BE2C (cell line): ENCODE results near the gene ZW10.

ENCODE experiments used
- DNase-seq: peaks from one replicate; pipeline ENCODE4 v3.0.0-alpha.2; 2020
- H3K27me3 ChIP-seq: fragments of 250-450 bp; sonication (Bioruptor Pico); 2 replicates; pipeline ENCODE4 v1.5.1; 2020; ENCODE audit warnings: mild to moderate bottlenecking
- H3K36me3 ChIP-seq: fragments of 250-450 bp; sonication (Bioruptor Pico); 2 replicates; pipeline ENCODE4 v1.5.1; 2020; ENCODE audit warnings: mild to moderate bottlenecking
- H3K4me1 ChIP-seq: fragments of 250-450 bp; sonication (Bioruptor Pico); 2 replicates; pipeline ENCODE4 v1.5.1; 2020
- H3K4me3 ChIP-seq: 2 replicates; pipeline ENCODE4 v1.5.1; 2011; ENCODE audit warnings: low read depth, low read length
- H3K9me3 ChIP-seq: fragments of 250-450 bp; sonication (Bioruptor Pico); 2 replicates; pipeline ENCODE4 v1.5.1; 2020
- TF ChIP-seq, protein P1 (sequence below): IDR thresholded peaks from 2 replicates; pipeline ENCODE4 v1.5.1; 2012; ENCODE audit warnings: mild to moderate bottlenecking, low read depth, low read length

Gene ZW10

DNA sequence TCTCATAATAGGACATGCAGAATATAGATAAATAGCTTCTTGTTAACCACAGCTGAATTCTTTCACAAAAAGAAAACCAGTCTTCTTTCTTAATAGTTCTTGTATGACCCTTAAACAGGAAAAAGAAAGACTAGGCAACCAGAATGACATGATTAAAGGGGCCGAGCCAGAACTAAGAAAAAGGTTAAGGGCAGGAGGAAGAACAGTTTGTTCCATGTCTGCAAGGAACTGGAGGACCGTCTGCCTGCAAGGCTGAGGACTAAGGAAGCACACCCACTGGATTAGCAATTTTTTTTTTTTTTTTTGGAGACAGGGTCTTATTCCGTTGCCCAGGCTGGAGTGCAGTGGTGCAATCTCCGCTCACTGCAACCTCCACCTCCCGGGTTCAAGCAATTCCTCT is 41.4 kb downstream of the ZW10 start:
- DNase-seq = no peak
- no peaks in the 10 kb centered on the region for H3K27me3 ChIP-seq

DNA sequence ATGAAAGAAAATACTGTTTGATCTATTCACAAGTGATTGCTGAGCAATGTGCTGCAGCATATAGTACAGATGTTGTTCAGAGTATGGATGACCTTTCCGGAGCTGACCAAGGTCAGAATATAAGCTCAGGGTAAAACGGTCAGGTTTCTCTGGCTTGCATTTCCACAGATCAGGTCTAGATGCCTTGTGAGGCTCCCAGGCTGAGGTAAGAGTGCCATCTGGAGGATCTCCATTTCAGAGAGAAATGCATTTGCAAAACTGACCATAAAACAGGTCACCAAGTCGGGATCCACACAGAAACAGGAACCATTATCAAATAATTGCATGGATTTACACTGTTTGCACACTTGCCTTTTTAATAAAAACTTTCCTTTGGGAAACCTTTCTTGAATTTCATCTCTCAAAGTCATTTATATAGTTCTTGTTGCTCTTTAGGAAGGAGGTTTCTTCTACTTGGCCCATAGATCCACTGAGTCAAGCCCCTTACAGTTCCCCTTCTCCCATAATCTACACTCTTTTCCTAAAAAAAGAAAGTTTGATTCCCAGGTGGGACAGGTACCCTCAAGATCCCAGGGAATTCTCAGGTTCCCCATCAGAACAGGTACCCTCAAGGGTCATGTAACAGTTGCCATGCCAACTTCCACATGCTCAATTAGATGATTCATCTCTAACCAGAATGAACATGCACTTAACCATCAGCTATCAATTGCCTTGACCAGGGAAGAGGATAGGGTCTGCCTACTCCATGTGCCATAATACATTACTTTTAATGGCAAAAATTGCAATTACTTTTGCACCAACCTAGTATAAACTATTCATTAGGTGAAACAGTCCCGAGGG is 42.4 kb downstream of the ZW10 start:
- H3K27me3 ChIP-seq = no peaks in the 10 kb centered on the region
- H3K4me1 ChIP-seq = peaks cover 15% of the 10 kb centered on the region
- H3K4me3 ChIP-seq = no peak overlapping the region
- peak; percentile 70 for DNase-seq
- no peaks in the 10 kb centered on the region for H3K9me3 ChIP-seq
- TF ChIP-seq, protein P1, sequence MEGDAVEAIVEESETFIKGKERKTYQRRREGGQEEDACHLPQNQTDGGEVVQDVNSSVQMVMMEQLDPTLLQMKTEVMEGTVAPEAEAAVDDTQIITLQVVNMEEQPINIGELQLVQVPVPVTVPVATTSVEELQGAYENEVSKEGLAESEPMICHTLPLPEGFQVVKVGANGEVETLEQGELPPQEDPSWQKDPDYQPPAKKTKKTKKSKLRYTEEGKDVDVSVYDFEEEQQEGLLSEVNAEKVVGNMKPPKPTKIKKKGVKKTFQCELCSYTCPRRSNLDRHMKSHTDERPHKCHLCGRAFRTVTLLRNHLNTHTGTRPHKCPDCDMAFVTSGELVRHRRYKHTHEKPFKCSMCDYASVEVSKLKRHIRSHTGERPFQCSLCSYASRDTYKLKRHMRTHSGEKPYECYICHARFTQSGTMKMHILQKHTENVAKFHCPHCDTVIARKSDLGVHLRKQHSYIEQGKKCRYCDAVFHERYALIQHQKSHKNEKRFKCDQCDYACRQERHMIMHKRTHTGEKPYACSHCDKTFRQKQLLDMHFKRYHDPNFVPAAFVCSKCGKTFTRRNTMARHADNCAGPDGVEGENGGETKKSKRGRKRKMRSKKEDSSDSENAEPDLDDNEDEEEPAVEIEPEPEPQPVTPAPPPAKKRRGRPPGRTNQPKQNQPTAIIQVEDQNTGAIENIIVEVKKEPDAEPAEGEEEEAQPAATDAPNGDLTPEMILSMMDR = peak; percentile 89
- H3K36me3 ChIP-seq = peaks cover 17% of the 10 kb centered on the region

More for the DNA sequence above, 41.4 kb downstream of the ZW10 start:
- peaks cover 15% of the 10 kb centered on the region for H3K4me1 ChIP-seq
- TF ChIP-seq, protein P1 = no peak
- H3K36me3 ChIP-seq = peaks cover 26% of the 10 kb centered on the region
- H3K4me3 ChIP-seq = no peak overlapping the region
- no peaks in the 10 kb centered on the region for H3K9me3 ChIP-seq

DNA sequence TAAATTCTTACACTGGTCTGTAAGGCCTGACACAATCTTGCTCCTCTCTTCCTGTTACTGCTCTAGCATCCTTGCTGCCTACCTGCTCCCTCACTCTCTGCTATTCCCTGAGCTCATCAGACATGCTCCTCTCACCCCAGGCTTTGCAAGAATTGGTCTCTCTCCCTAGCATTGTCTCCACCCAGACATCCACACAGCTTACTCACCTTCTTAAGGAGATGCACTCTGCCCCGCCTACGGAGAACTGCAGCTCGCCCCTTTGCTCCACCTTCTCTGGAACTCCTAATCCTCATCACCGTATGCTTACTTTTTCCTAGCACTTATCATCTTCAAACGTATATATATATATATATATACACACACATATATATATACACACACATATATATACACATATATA is 44.0 kb downstream of the ZW10 start:
- H3K9me3 ChIP-seq = no peaks in the 10 kb centered on the region
- H3K4me3 ChIP-seq = no peak overlapping the region
- peaks cover 12% of the 10 kb centered on the region for H3K36me3 ChIP-seq
- H3K27me3 ChIP-seq = no peaks in the 10 kb centered on the region
- H3K4me1 ChIP-seq = peaks cover 23% of the 10 kb centered on the region
- TF ChIP-seq, protein P1 = no peak
- DNase-seq = no peak

DNA sequence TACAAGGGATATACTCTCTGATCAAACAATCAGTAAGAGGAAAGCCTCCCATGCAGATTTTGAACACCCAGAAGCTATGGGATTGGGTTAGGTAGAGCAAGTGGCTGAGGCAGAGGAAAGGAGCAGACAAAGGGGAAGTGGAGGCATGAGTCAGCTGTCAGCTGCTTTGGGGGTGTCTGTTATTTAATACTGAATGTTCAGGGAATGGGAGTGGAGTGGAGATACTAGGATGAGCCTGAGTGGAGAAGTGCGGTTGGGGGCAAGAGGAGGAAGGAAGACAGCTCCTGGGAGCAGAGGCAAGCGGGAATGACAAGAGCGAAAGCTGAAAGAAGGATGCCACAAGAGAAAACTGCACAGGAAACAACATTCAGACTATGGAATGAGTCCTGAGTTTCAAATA is 44.7 kb downstream of the ZW10 start:
- Histone ChIP-seq H3K27me3 (no peaks in the 10 kb centered on the region), H3K36me3 (peaks cover 12% of the 10 kb centered on the region), H3K4me1 (peaks cover 29% of the 10 kb centered on the region), H3K4me3 (no peak overlapping the region), H3K9me3 (no peaks in the 10 kb centered on the region)
- DNase-seq = no peak
- TF ChIP-seq, protein P1 = no peak

DNA sequence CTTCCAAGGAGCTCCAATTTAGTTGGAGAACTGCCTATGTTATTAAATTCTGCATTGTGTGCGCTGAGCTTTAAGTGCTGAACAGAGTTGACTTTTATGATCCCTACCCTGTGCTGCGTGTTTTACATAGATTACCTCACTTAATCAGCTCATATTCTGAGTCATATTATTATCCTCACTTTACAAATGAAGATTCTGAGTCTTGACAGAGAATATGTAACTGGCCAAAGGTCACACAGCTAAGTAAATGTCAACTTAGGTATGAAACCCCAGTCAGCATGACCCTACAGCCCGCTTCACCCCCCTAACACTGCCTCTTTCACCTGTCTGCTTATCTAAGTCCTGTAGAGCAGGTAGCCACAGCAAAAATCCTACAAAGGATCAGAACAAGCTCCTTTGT is 47.6 kb downstream of the ZW10 start:
- H3K4me1 ChIP-seq = peaks cover 40% of the 10 kb centered on the region
- H3K9me3 ChIP-seq = no peaks in the 10 kb centered on the region
- H3K27me3 ChIP-seq = no peaks in the 10 kb centered on the region
- H3K36me3 ChIP-seq = no peaks in the 10 kb centered on the region
- TF ChIP-seq, protein P1 = no peak
- no peak overlapping the region for H3K4me3 ChIP-seq
- no peak for DNase-seq

DNA sequence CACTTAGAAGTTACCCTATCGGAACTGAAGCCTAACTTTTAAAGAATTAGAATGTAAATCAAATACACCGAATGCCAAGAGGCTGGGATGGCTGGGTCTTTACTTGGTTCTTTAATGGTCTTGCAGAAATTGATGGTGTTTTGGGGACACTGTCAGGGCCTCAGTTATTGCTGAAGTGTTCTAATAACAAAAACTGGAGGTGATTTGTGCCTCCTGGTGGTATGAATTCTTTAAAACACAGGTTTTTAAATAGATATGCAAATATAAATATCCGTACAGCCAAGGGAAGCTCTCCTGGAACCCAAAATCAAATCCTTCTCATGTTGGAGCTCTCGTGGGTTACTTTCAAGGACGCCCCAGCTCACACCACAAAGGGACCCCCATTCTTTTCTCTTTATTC is 48.1 kb downstream of the ZW10 start:
- H3K4me1 ChIP-seq = peaks cover 36% of the 10 kb centered on the region
- H3K27me3 ChIP-seq = no peaks in the 10 kb centered on the region
- TF ChIP-seq, protein P1 = peak; percentile 29
- H3K36me3 ChIP-seq = no peaks in the 10 kb centered on the region
- no peak for DNase-seq
- no peaks in the 10 kb centered on the region for H3K9me3 ChIP-seq
- H3K4me3 ChIP-seq = no peak overlapping the region
